K562 (cell line): ENCODE results near the gene NUP62. TPM values are rescaled to one million over a fixed set of nuclear protein-coding genes. Genes with fewer than 3 reads are reported as not detected.

Experiments
- ARHGAP35 ChIP-seq: fragments of 450-650 bp; IDR thresholded peaks from 2 replicates; pipeline ENCODE4 v1.6.1; 2018; ENCODE audit not compliant: partially characterized antibody
- C11orf30 ChIP-seq: fragments of 450-650 bp; IDR thresholded peaks from 2 replicates; pipeline ENCODE4 v1.6.1; 2016; ENCODE audit warnings: low read depth, mild to moderate bottlenecking
- CEBPZ ChIP-seq: fragments of 150-350 bp; IDR thresholded peaks from 2 replicates; pipeline ENCODE4 v1.6.1; 2014; ENCODE audit warnings: low read depth, mild to moderate bottlenecking, low read length, borderline replicate concordance
- CREB5 ChIP-seq: fragments of 250-450 bp; sonication (Bioruptor Pico); IDR thresholded peaks from 2 replicates; pipeline ENCODE4 v1.5.0; 2020; ENCODE audit warnings: mild to moderate bottlenecking
- E4F1 ChIP-seq: fragments of 250-450 bp; sonication (Bioruptor Pico); IDR thresholded peaks from 2 replicates; pipeline ENCODE4 v1.5.0; 2021; ENCODE audit warnings: mild to moderate bottlenecking, borderline replicate concordance
- HES1 ChIP-seq: fragments of 450-650 bp; IDR thresholded peaks from 2 replicates; pipeline ENCODE4 v1.6.1; 2016; ENCODE audit warnings: low read depth, mild to moderate bottlenecking, moderate library complexity
- HMBOX1 ChIP-seq: sonication (generic); IDR thresholded peaks from 2 replicates; pipeline ENCODE4 v1.6.1; 2016
- JUND ChIP-seq, 2 experiments: IDR thresholded peaks; 2 replicates in 1 of 2; 3 replicates in 1 of 2; pipeline ENCODE4 v1.6.1; 2011; ENCODE audit warnings: borderline replicate concordance in 2 of 2, low read depth in 2 of 2, low read length in 2 of 2, improper control_type of control experiment in 1 of 2, missing biosample characterization in 1 of 2, missing genetic modification characterization in 1 of 2, missing genetic modification reagents in 1 of 2
- MBD1 ChIP-seq: fragments of 250-450 bp; sonication (Bioruptor Pico); IDR thresholded peaks from 2 replicates; pipeline ENCODE4 v1.8.0; 2022; ENCODE audit warnings: inconsistent platforms
- SETDB1 ChIP-seq: IDR thresholded peaks from one replicate; pipeline ENCODE4 v1.6.1; 2012; ENCODE audit warnings: low read length, control low read depth, inconsistent platforms
- ZC3H4 ChIP-seq: sonication (generic); formaldehyde crosslinking; IDR thresholded peaks from 2 replicates; pipeline ENCODE4 v1.9.0; 2021; ENCODE audit warnings: missing genetic modification reagents, borderline replicate concordance
- ZNF280A ChIP-seq: fragments of 450-650 bp; IDR thresholded peaks from 2 replicates; pipeline ENCODE4 v1.6.1; 2018; ENCODE audit warnings: mild to moderate bottlenecking, low read depth; ENCODE audit not compliant: partially characterized antibody
- polyA plus RNA-seq, 8 experiments: library from polyadenylated mRNA; depleted of rRNA in 4 of 8; stranded (reverse) in 5 of 8; unstranded in 3 of 8; fragments of >200 nt; fragmentation: Nextera tagmentation in 2 of 8; fragmentation: Illumina TruSeq in 1 of 8; extraction: Ambion mirVana in 2 of 8; extraction: Trizol in 1 of 8; gene quantifications; 2 replicates each; pipeline versions ENCODE4 v1.2.1 to v1.2.3, GENCODE V29; 2011 to 2014; ENCODE audit warnings: inconsistent platforms in 1 of 8, missing spikeins in 1 of 8
- total RNA-seq, 7 experiments: library from RNA; depleted of rRNA in 6 of 7; stranded (reverse); fragments of >200 nt in 6 of 7; fragmentation: Illumina TruSeq in 2 of 7; extraction: Trizol in 2 of 7; gene quantifications; 2 replicates each; pipeline versions ENCODE4 v1.2.1 to v1.2.3, GENCODE V29; 2011 to 2021; ENCODE audit warnings: low replicate concordance in 1 of 7

The NUP62 gene
- total and polyA plus RNA-seq, 9 of the 15 experiments (the other 6 are each of a cell fraction or from before 2014, with no cell fraction given), result 16.9 to 109 (median 66.0) TPM

- TF ChIP-seq MBD1, result no peak
- no peak for TF ChIP-seq ZNF280A
- no peak for TF ChIP-seq CREB5 (CRISPR knock-in tag)
- TF ChIP-seq SETDB1, result no peak
- no peak for TF ChIP-seq E4F1 (CRISPR knock-in tag)
- no peak for TF ChIP-seq HES1
- no peak for TF ChIP-seq ARHGAP35
- TF ChIP-seq C11orf30, result no peak
- no peak for TF ChIP-seq JUND (IDR thresholded peaks at IDR 0.05; ENCODE audit: borderline replicate concordance, low read depth, low read length)
- TF ChIP-seq JUND (tag; IDR thresholded peaks at IDR 0.05; ENCODE audit: borderline replicate concordance, low read depth, low read length), result no peak
- no peak for TF ChIP-seq HMBOX1
- no peak for TF ChIP-seq ZC3H4 (CRISPR knock-in tag)
- no peak for TF ChIP-seq CEBPZ
Observed at GRCh38 chr19:49864890-49865289, 64.4 kb downstream of the NUP62 start (continued).
